ENCODE data around the gene SHF. TPM values are rescaled to one million over a fixed set of nuclear protein-coding genes. Genes with fewer than 3 reads are reported as not detected.

Gene SHF
- total and polyA plus RNA-seq, 2 of the 4 experiments (the other 2 are of a cell fraction): 1.8 to 3.5 TPM

- H2BK5ac ChIP-seq (ENCODE audit: low read depth, low read length, poor library complexity, severe bottlenecking): no peak overlapping the region
- H2AFZ ChIP-seq (replicated peaks; ENCODE audit: low read length, poor library complexity): no peak overlapping the region
- H4K91ac ChIP-seq (ENCODE audit: insufficient read depth, low read depth, low read length): no peak overlapping the region
- H3K9me3 ChIP-seq (ENCODE audit: control insufficient read depth, insufficient read depth, low read length): no peaks in the 10 kb centered on the region
- BruUV-seq (replicated peaks): no TSS peak
- H3K36me3 ChIP-seq (ENCODE audit: control insufficient read depth, insufficient read depth, low read length): no peaks in the 10 kb centered on the region
- no peak overlapping the region for H3K4ac ChIP-seq (ENCODE audit: low read depth, low read length)
- no peak for ATAC-seq (ENCODE audit: low read depth)
- no peak for TF ChIP-seq ELK1 (IDR thresholded peaks at IDR 0.05; ENCODE audit: borderline replicate concordance, low read depth, low read length)
- no peak for TF ChIP-seq FOS (IDR thresholded peaks at IDR 0.05; ENCODE audit: low read depth, low read length)
- TF ChIP-seq CEBPB (IDR thresholded peaks at IDR 0.05; ENCODE audit: low read depth, low read length): no peak
- H2BK20ac ChIP-seq (ENCODE audit: low read depth, low read length): no peak overlapping the region
- in situ Hi-C loops (cut with MboI; ENCODE audit: low sequenced_read_pairs): no loop called here
- H3K14ac ChIP-seq (replicated peaks; ENCODE audit: low read depth, low read length): no peak overlapping the region
- H4K8ac ChIP-seq (ENCODE audit: low read depth in 2 of 2, low read length in 2 of 2): no peak overlapping the region
- H2AK5ac ChIP-seq (ENCODE audit: low read depth, low read length): no peak overlapping the region
- no peaks in the 10 kb centered on the region; the same call in 1 of the 2 replicates for H3K4me1 ChIP-seq (ENCODE audit: control insufficient read depth, insufficient read depth, low read length)
- H3K4me3 ChIP-seq (ENCODE audit: insufficient read depth, low read depth, low read length): no peak overlapping the region
- H2BK15ac ChIP-seq (ENCODE audit: low read depth, low read length): no peak overlapping the region
- dilution Hi-C loops (cut with HindIII; ENCODE audit: low sequenced_read_pairs, unreplicated experiment): no loop called here
- no peak overlapping the region for H3K4me2 ChIP-seq (ENCODE audit: low read depth, low read length)
- peak; percentile 4 for DNase-seq
- no peak overlapping the region for H3K9ac ChIP-seq (ENCODE audit: low read depth, low read length)
- no peak overlapping the region for H3K18ac ChIP-seq (ENCODE audit: low read depth, low read length)
- intact Hi-C loops (cut with micrococcal nuclease): no loop called here
- H2BK120ac ChIP-seq (ENCODE audit: low read depth, low read length): no peak overlapping the region
- 100% methylated on average over 1 of the region's 6 CpGs; no CpG with 5 or more reads in 1 of the 2 experiments for WGBS, 2 experiments (ENCODE audit: extremely low coverage in 2 of 2, insufficient read length in 1 of 2)
- H3K56ac ChIP-seq (ENCODE audit: extremely low read depth, insufficient read depth, low read length): no peak overlapping the region
- H4K20me1 ChIP-seq (ENCODE audit: insufficient read depth, low read length): no peaks in the 10 kb centered on the region
- H4K5ac ChIP-seq (ENCODE audit: low read depth, low read length): no peak overlapping the region
- no peaks in the 10 kb centered on the region for H3K9me1 ChIP-seq (ENCODE audit: insufficient read depth, low read length)
- H3K27me3 ChIP-seq (ENCODE audit: control insufficient read depth, insufficient read depth, low read length): no peaks in the 10 kb centered on the region
- H3K23ac ChIP-seq (ENCODE audit: low read depth, low read length): no peak overlapping the region
- POLR2A ChIA-PET (ENCODE audit: unreplicated experiment): no interaction called here
- no peaks in the 10 kb centered on the region for H3K79me1 ChIP-seq (ENCODE audit: low read depth in 1 of 2, low read length in 2 of 2)
- no peak overlapping the region for H2AK9ac ChIP-seq (replicated peaks; ENCODE audit: low read depth, low read length, poor library complexity)
- no peak overlapping the region for H3K27ac ChIP-seq (ENCODE audit: insufficient read depth, low read length)
- CTCF ChIA-PET: interaction anchor here (0.8 kb wide), 1 partner anchor 11 kb away, joined by 4 read pairs; no protein-coding TSS in a partner anchor
These were observed 37.3 kb downstream of the SHF start for GRCh38 chr15:45150481-45150880.
